Measurements from ENCODE around the gene ACSL1.

ACSL1 gene

GRCh38 chr4:184838249-184839074 lies 12.7 kb upstream of the ACSL1 start:
- peak overlapping the region; percentile 45 for H3K27ac ChIP-seq
- TF ChIP-seq ZFX (IDR thresholded peaks at IDR 0.05) (no peak), CTCF (conservative IDR thresholded peaks at IDR 0.05) (no peak)

GRCh38 chr4:184836613-184837012 lies 10.8 kb upstream of the ACSL1 start:
- TF ChIP-seq CTCF (conservative IDR thresholded peaks at IDR 0.05) = no peak
- no peak for TF ChIP-seq ZFX (IDR thresholded peaks at IDR 0.05)

GRCh38 chr4:184833046-184833838 lies 7.5 kb upstream of the ACSL1 start:
- no peak overlapping the region for H3K27ac ChIP-seq
- TF ChIP-seq CTCF (conservative IDR thresholded peaks at IDR 0.05) = no peak
- no peak for TF ChIP-seq ZFX (IDR thresholded peaks at IDR 0.05)

More at GRCh38 chr4:184836613-184837012, 10.8 kb upstream of the ACSL1 start:
- H3K27ac ChIP-seq = no peak overlapping the region

- H3K27ac ChIP-seq = no peak overlapping the region
- TF ChIP-seq CTCF (conservative IDR thresholded peaks at IDR 0.05) (no peak), ZFX (IDR thresholded peaks at IDR 0.05) (no peak)
These were observed 5.4 kb upstream of the ACSL1 start for GRCh38 chr4:184831153-184831552.

- TF ChIP-seq CTCF (conservative IDR thresholded peaks at IDR 0.05) = no peak
- no peak for TF ChIP-seq ZFX (IDR thresholded peaks at IDR 0.05)
- peak overlapping the region; percentile 72 for H3K27ac ChIP-seq
These were observed 1.0 kb upstream of the ACSL1 start for GRCh38 chr4:184826691-184827270.

- TF ChIP-seq CTCF (conservative IDR thresholded peaks at IDR 0.05) (no peak), ZFX (IDR thresholded peaks at IDR 0.05) (peak; percentile 85)
- H3K27ac ChIP-seq = peak overlapping the region; percentile 72
These were observed 450 bp downstream of the ACSL1 start for GRCh38 chr4:184825141-184825895.
